Measurements from ENCODE around the gene TRPV3.

Gene TRPV3

GRCh38 chr17:3512505-3513171, 45.0 kb downstream of the TRPV3 start:
- DNase-seq (ENCODE audit: low spot score): peak; percentile 53
- H4K8ac ChIP-seq (ENCODE audit: low read depth, low read length): no peak overlapping the region
- peaks cover 17 to 19% of the 10 kb centered on the region in 2 donors for H3K4me1 ChIP-seq (ENCODE audit: control insufficient read depth in 2 of 2, insufficient read depth in 1 of 2, low read depth in 1 of 2, low read length in 2 of 2)
- no CpG with 5 or more reads among the region's 20 CpGs for WGBS, 2 donors (ENCODE audit: extremely low coverage in 2 of 2, insufficient read length in 2 of 2, insufficient replicate concordance in 1 of 2)
- H3K27ac ChIP-seq (replicated peaks; ENCODE audit: low read length): peak overlapping the region; percentile 58
- H3K36me3 ChIP-seq (replicated peaks in 1 of 2; ENCODE audit: control insufficient read depth in 2 of 2, insufficient read depth in 2 of 2, low read length in 2 of 2): peaks cover 0 to 8% of the 10 kb centered on the region in 2 donors
- H3K14ac ChIP-seq (ENCODE audit: low read length): no peak overlapping the region
- no peak overlapping the region for H3K4me3 ChIP-seq (ENCODE audit: low read length in 2 of 2)
- no peak overlapping the region for H2AK5ac ChIP-seq (ENCODE audit: low read depth, low read length)
- H3K23ac ChIP-seq (ENCODE audit: low read depth, low read length, poor library complexity): no peak overlapping the region
- no peak overlapping the region for H2BK120ac ChIP-seq (ENCODE audit: low read depth, low read length)
- no peak overlapping the region for H2BK15ac ChIP-seq (ENCODE audit: low read length)
- H4K91ac ChIP-seq (ENCODE audit: low read depth, low read length, poor library complexity): peak overlapping the region; percentile 66
- H3K9me3 ChIP-seq (replicated peaks in 1 of 2; ENCODE audit: control insufficient read depth in 2 of 2, insufficient read depth in 1 of 2, low read depth in 1 of 2, low read length in 2 of 2): peaks cover 0 to 2% of the 10 kb centered on the region in 2 donors
- H3K9ac ChIP-seq (ENCODE audit: low read depth, low read length, poor library complexity): no peak overlapping the region
- peak overlapping the region; percentile 30 for H2AFZ ChIP-seq (ENCODE audit: low read length)
- H3K4ac ChIP-seq (ENCODE audit: low read length): no peak overlapping the region
- H2BK5ac ChIP-seq (ENCODE audit: low read length): no peak overlapping the region
- no peak overlapping the region for H2BK12ac ChIP-seq (ENCODE audit: low read length)
- no peak overlapping the region for H3K4me2 ChIP-seq (ENCODE audit: insufficient read depth, low read length, poor library complexity, severe bottlenecking)
- no peaks in the 10 kb centered on the region for H3K79me1 ChIP-seq (ENCODE audit: low read depth, low read length)
- H3K27me3 ChIP-seq (ENCODE audit: control insufficient read depth in 3 of 3, insufficient read depth in 3 of 3, low read depth in 1 of 3, low read length in 3 of 3): no peaks in the 10 kb centered on the region
- peak overlapping the region; percentile 50 for H3K18ac ChIP-seq (ENCODE audit: low read length)

- Histone ChIP-seq H3K4me2 (ENCODE audit: insufficient read depth, low read length, poor library complexity, severe bottlenecking) (no peak overlapping the region), H2AFZ (ENCODE audit: low read length) (no peak overlapping the region), H4K8ac (ENCODE audit: low read depth, low read length) (no peak overlapping the region), H4K91ac (ENCODE audit: low read depth, low read length, poor library complexity) (peak overlapping the region; percentile 66), H2BK120ac (ENCODE audit: low read depth, low read length) (no peak overlapping the region), H3K4ac (ENCODE audit: low read length) (no peak overlapping the region), H2BK5ac (ENCODE audit: low read length) (no peak overlapping the region), H3K14ac (ENCODE audit: low read length) (no peak overlapping the region), H2BK15ac (ENCODE audit: low read length) (no peak overlapping the region), H3K9me3 (replicated peaks in 1 of 2; ENCODE audit: control insufficient read depth in 2 of 2, insufficient read depth in 1 of 2, low read depth in 1 of 2, low read length in 2 of 2) (peaks cover 0 to 2% of the 10 kb centered on the region in 2 donors), H3K18ac (ENCODE audit: low read length) (peak overlapping the region; percentile 29), H3K9ac (ENCODE audit: low read depth, low read length, poor library complexity) (no peak overlapping the region), H3K36me3 (replicated peaks in 1 of 2; ENCODE audit: control insufficient read depth in 2 of 2, insufficient read depth in 2 of 2, low read length in 2 of 2) (peaks cover 0 to 8% of the 10 kb centered on the region in 2 donors), H3K79me1 (ENCODE audit: low read depth, low read length) (no peaks in the 10 kb centered on the region), H2AK5ac (ENCODE audit: low read depth, low read length) (no peak overlapping the region), H3K4me3 (ENCODE audit: low read length in 2 of 2) (no peak overlapping the region), H3K27ac (replicated peaks; ENCODE audit: low read length) (no peak overlapping the region), H3K4me1 (ENCODE audit: control insufficient read depth in 2 of 2, insufficient read depth in 1 of 2, low read depth in 1 of 2, low read length in 2 of 2) (peaks cover 17 to 19% of the 10 kb centered on the region in 2 donors), H3K27me3 (ENCODE audit: control insufficient read depth in 3 of 3, insufficient read depth in 3 of 3, low read depth in 1 of 3, low read length in 3 of 3) (no peaks in the 10 kb centered on the region), H2BK12ac (ENCODE audit: low read length) (no peak overlapping the region), H3K23ac (ENCODE audit: low read depth, low read length, poor library complexity) (no peak overlapping the region)
- DNase-seq (ENCODE audit: low spot score): no peak
- WGBS, 2 donors (ENCODE audit: extremely low coverage in 2 of 2, insufficient read length in 2 of 2, insufficient replicate concordance in 1 of 2): no CpG with 5 or more reads among the region's 8 CpGs
Observed at GRCh38 chr17:3511852-3512504, 45.6 kb downstream of the TRPV3 start.

- WGBS, 2 donors (ENCODE audit: extremely low coverage in 2 of 2, insufficient read length in 2 of 2, insufficient replicate concordance in 1 of 2): no CpG with 5 or more reads among the region's 7 CpGs
- Histone ChIP-seq H3K79me1 (ENCODE audit: low read depth, low read length) (no peaks in the 10 kb centered on the region), H2BK15ac (ENCODE audit: low read length) (no peak overlapping the region), H3K4me1 (ENCODE audit: control insufficient read depth in 2 of 2, insufficient read depth in 1 of 2, low read depth in 1 of 2, low read length in 2 of 2) (peaks cover 17 to 19% of the 10 kb centered on the region in 2 donors), H4K8ac (ENCODE audit: low read depth, low read length) (no peak overlapping the region), H3K14ac (ENCODE audit: low read length) (no peak overlapping the region), H3K36me3 (replicated peaks in 1 of 2; ENCODE audit: control insufficient read depth in 2 of 2, insufficient read depth in 2 of 2, low read length in 2 of 2) (peaks cover 0 to 8% of the 10 kb centered on the region in 2 donors), H3K27ac (replicated peaks; ENCODE audit: low read length) (no peak overlapping the region), H3K9ac (ENCODE audit: low read depth, low read length, poor library complexity) (no peak overlapping the region), H4K91ac (ENCODE audit: low read depth, low read length, poor library complexity) (no peak overlapping the region), H3K4me3 (ENCODE audit: low read length in 2 of 2) (no peak overlapping the region), H2BK120ac (ENCODE audit: low read depth, low read length) (no peak overlapping the region), H3K9me3 (replicated peaks in 1 of 2; ENCODE audit: control insufficient read depth in 2 of 2, insufficient read depth in 1 of 2, low read depth in 1 of 2, low read length in 2 of 2) (peaks cover 0 to 2% of the 10 kb centered on the region in 2 donors), H3K18ac (ENCODE audit: low read length) (no peak overlapping the region), H3K4me2 (ENCODE audit: insufficient read depth, low read length, poor library complexity, severe bottlenecking) (no peak overlapping the region), H3K4ac (ENCODE audit: low read length) (no peak overlapping the region), H2AK5ac (ENCODE audit: low read depth, low read length) (no peak overlapping the region), H2BK5ac (ENCODE audit: low read length) (no peak overlapping the region), H2AFZ (ENCODE audit: low read length) (no peak overlapping the region), H2BK12ac (ENCODE audit: low read length) (no peak overlapping the region), H3K27me3 (ENCODE audit: control insufficient read depth in 3 of 3, insufficient read depth in 3 of 3, low read depth in 1 of 3, low read length in 3 of 3) (no peaks in the 10 kb centered on the region), H3K23ac (ENCODE audit: low read depth, low read length, poor library complexity) (no peak overlapping the region)
- DNase-seq (ENCODE audit: low spot score): no peak
Observed at GRCh38 chr17:3510090-3510489, 47.5 kb downstream of the TRPV3 start.

DNA sequence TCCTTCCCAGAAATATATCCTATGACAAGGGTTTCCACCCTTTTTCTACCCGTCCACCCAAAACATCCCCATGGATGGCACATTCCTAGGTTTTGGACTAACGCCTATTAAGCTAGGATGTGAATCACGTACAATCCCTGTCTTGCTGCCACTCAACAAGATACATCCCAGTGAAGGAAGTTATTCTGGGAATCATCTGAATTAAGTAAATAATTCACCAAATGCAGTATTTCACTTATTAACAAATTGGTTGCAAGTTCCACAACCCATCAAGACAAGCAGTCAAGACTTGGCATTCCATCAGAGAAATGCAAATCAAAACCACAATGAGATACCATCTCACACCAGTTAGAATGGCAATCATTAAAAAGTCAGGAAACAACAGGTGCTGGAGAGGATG, 49.7 kb downstream of the TRPV3 start:
- Histone ChIP-seq H3K79me1 (ENCODE audit: low read depth, low read length) (no peaks in the 10 kb centered on the region), H3K36me3 (replicated peaks in 1 of 2; ENCODE audit: control insufficient read depth in 2 of 2, insufficient read depth in 2 of 2, low read length in 2 of 2) (no peaks in the 10 kb centered on the region), H2BK5ac (ENCODE audit: low read length) (no peak overlapping the region), H3K9ac (ENCODE audit: low read depth, low read length, poor library complexity) (no peak overlapping the region), H4K91ac (ENCODE audit: low read depth, low read length, poor library complexity) (no peak overlapping the region), H3K27ac (replicated peaks; ENCODE audit: low read length) (no peak overlapping the region), H3K4me2 (ENCODE audit: insufficient read depth, low read length, poor library complexity, severe bottlenecking) (no peak overlapping the region), H3K4me3 (ENCODE audit: low read length in 2 of 2) (no peak overlapping the region), H2BK12ac (ENCODE audit: low read length) (no peak overlapping the region), H3K9me3 (replicated peaks in 1 of 2; ENCODE audit: control insufficient read depth in 2 of 2, insufficient read depth in 1 of 2, low read depth in 1 of 2, low read length in 2 of 2) (peaks cover 0 to 2% of the 10 kb centered on the region in 2 donors), H3K4me1 (ENCODE audit: control insufficient read depth in 2 of 2, insufficient read depth in 1 of 2, low read depth in 1 of 2, low read length in 2 of 2) (peaks cover 10% of the 10 kb centered on the region in 2 donors), H3K23ac (ENCODE audit: low read depth, low read length, poor library complexity) (no peak overlapping the region), H2AFZ (ENCODE audit: low read length) (no peak overlapping the region), H3K14ac (ENCODE audit: low read length) (no peak overlapping the region), H2AK5ac (ENCODE audit: low read depth, low read length) (no peak overlapping the region), H2BK120ac (ENCODE audit: low read depth, low read length) (no peak overlapping the region), H3K27me3 (ENCODE audit: control insufficient read depth in 3 of 3, insufficient read depth in 3 of 3, low read depth in 1 of 3, low read length in 3 of 3) (no peaks in the 10 kb centered on the region), H4K8ac (ENCODE audit: low read depth, low read length) (no peak overlapping the region), H2BK15ac (ENCODE audit: low read length) (no peak overlapping the region), H3K18ac (ENCODE audit: low read length) (no peak overlapping the region), H3K4ac (ENCODE audit: low read length) (no peak overlapping the region)
- WGBS, 2 donors (ENCODE audit: extremely low coverage in 2 of 2, insufficient read length in 2 of 2, insufficient replicate concordance in 1 of 2): no CpG with 5 or more reads among the region's 3 CpGs
- DNase-seq (ENCODE audit: low spot score): no peak

All from neuronal stem cell (in vitro differentiated cells).